CD14-positive monocyte (primary cell): ENCODE data around the gene PNLDC1. TPM values are rescaled to one million over a fixed set of nuclear protein-coding genes. Genes with fewer than 3 reads are reported as not detected.

ENCODE experiments used
- DNase-seq, 3 donors: peaks; one replicate each; pipeline ENCODE4 v3.0.0-alpha.2; 2011 to 2022
- H2AFZ ChIP-seq: 2 replicates; pipeline ENCODE4 v1.6.0; 2012; ENCODE audit warnings: mild to moderate bottlenecking, low read depth, low read length, inconsistent platforms; ENCODE audit not compliant: insufficient read depth, poor library complexity, severe bottlenecking
- H3K27ac ChIP-seq, 2 donors: 1 replicate in 1 of 2; 2 replicates in 1 of 2; pipeline ENCODE4 v1.5.1; 2012 to 2013; ENCODE audit warnings: low read length in 2 of 2, control low read depth in 1 of 2, inconsistent platforms in 1 of 2, low read depth in 1 of 2, mild to moderate bottlenecking in 1 of 2
- H3K27me3 ChIP-seq, 2 donors: one replicate each; pipeline versions ENCODE4 v1.6.0 to v1.6.1; 2011 to 2013; ENCODE audit warnings: low read length in 2 of 2; ENCODE audit not compliant: control insufficient read depth in 2 of 2, insufficient read depth in 2 of 2
- H3K36me3 ChIP-seq, 2 donors: replicated peaks in 1 of 2; 1 replicate in 1 of 2; 2 replicates in 1 of 2; pipeline versions ENCODE4 v1.5.1 to v1.6.1; 2012 to 2013; ENCODE audit warnings: low read length in 2 of 2, control low read depth in 1 of 2, inconsistent platforms in 1 of 2, mild to moderate bottlenecking in 1 of 2; ENCODE audit not compliant: insufficient read depth in 2 of 2, control insufficient read depth in 1 of 2
- H3K4me1 ChIP-seq, 2 donors: 1 replicate in 1 of 2; 2 replicates in 1 of 2; pipeline versions ENCODE4 v1.5.1 to v1.6.1; 2012 to 2013; ENCODE audit warnings: low read length in 2 of 2, control low read depth in 1 of 2, inconsistent platforms in 1 of 2, mild to moderate bottlenecking in 1 of 2, moderate library complexity in 1 of 2; ENCODE audit not compliant: insufficient read depth in 2 of 2, control insufficient read depth in 1 of 2
- H3K4me2 ChIP-seq: replicated peaks from 2 replicates; pipeline ENCODE3; 2012; ENCODE audit warnings: low read length, moderate library complexity, mild to moderate bottlenecking; ENCODE audit not compliant: poor library complexity, severe bottlenecking; ENCODE audit errors: extremely low read depth
- H3K4me3 ChIP-seq, 3 experiments: fragments of 200-600 bp in 1 of 3; sonication (generic) in 1 of 3; replicated peaks in 1 of 3; 1 replicate in 2 of 3; 2 replicates in 1 of 3; pipeline ENCODE4 v1.5.1; 2011 to 2013; ENCODE audit warnings: low read length in 3 of 3, mild to moderate bottlenecking in 3 of 3, control low read depth in 2 of 3, low read depth in 2 of 3, inconsistent platforms in 1 of 3, moderate library complexity in 1 of 3
- H3K79me2 ChIP-seq: 2 replicates; pipeline ENCODE4 v1.6.0; 2012; ENCODE audit warnings: mild to moderate bottlenecking, control low read depth, inconsistent platforms, low read length, moderate library complexity; ENCODE audit not compliant: insufficient read depth
- H3K9ac ChIP-seq: 2 replicates; pipeline ENCODE4 v1.6.0; 2017; ENCODE audit warnings: low read length, mild to moderate bottlenecking; ENCODE audit not compliant: insufficient read depth, poor library complexity, severe bottlenecking
- H3K9me3 ChIP-seq, 2 donors: replicated peaks in 1 of 2; 1 replicate in 1 of 2; 2 replicates in 1 of 2; pipeline versions ENCODE4 v1.5.1 to v1.6.1; 2012 to 2013; ENCODE audit warnings: low read length in 2 of 2, control low read depth in 1 of 2; ENCODE audit not compliant: control insufficient read depth in 1 of 2, insufficient read depth in 1 of 2
- H4K20me1 ChIP-seq: 2 replicates; pipeline ENCODE4 v1.6.0; 2012; ENCODE audit warnings: mild to moderate bottlenecking, low read length, control low read depth, moderate library complexity; ENCODE audit not compliant: insufficient read depth
- H3K27ac Mint-ChIP-seq, 7 donors: one replicate each; pipeline ENCODE4 v1.8.0; 2020; ENCODE audit warnings: mild to moderate bottlenecking in 7 of 7, mixed read lengths in 7 of 7, moderate library complexity in 6 of 7, inconsistent platforms in 2 of 7
- H3K27me3 Mint-ChIP-seq, 3 donors: one replicate each; pipeline ENCODE4 v1.8.0; 2021 to 2022; ENCODE audit warnings: low read depth in 3 of 3, mild to moderate bottlenecking in 3 of 3, mixed read lengths in 3 of 3, moderate library complexity in 3 of 3, inconsistent platforms in 1 of 3
- H3K36me3 Mint-ChIP-seq, 2 donors: one replicate each; pipeline ENCODE4 v1.8.0; 2020; ENCODE audit warnings: mixed read lengths in 2 of 2, inconsistent platforms in 1 of 2, mild to moderate bottlenecking in 1 of 2
- H3K4me1 Mint-ChIP-seq: one replicate; pipeline ENCODE4 v1.8.0; 2020; ENCODE audit warnings: mild to moderate bottlenecking, mixed read lengths
- H3K4me3 Mint-ChIP-seq, 2 donors: one replicate each; pipeline ENCODE4 v1.8.0; 2020; ENCODE audit warnings: mild to moderate bottlenecking in 2 of 2, mixed read lengths in 2 of 2, moderate library complexity in 1 of 2
- H3K9me3 Mint-ChIP-seq, 7 donors: one replicate each; pipeline ENCODE4 v1.8.0; 2020 to 2022; ENCODE audit warnings: mixed read lengths in 7 of 7, mild to moderate bottlenecking in 6 of 7, moderate library complexity in 6 of 7, inconsistent platforms in 2 of 7
- WGBS: methylation state at CpG from one replicate; pipeline ENCODE4 v1.1.5; 2013; ENCODE audit warnings: missing lambda C conversion rate; ENCODE audit not compliant: insufficient coverage; 5-methylcytosine and 5-hydroxymethylcytosine counted together
- intact Hi-C, 2 donors: fragments of 100-400 bp; cut with micrococcal nuclease; formaldehyde crosslinking; loops; one replicate each; pipeline versions ENCODE4 v1.15.0 to v1.15.1; 2023
- polyA plus RNA-seq, 3 donors: library from polyadenylated mRNA; depleted of rRNA in 1 of 3; unstranded in 2 of 3; stranded (reverse) in 1 of 3; fragments of 300-500 nt in 2 of 3; fragments of >200 nt in 1 of 3; fragmentation: Illumina TruSeq in 2 of 3; gene quantifications; 1 replicate in 2 of 3; 2 replicates in 1 of 3; pipeline ENCODE4 v1.2.3, GENCODE V29; 2012 to 2021
- TF ChIP-seq, protein P1 (sequence below): fragments of 200-600 bp; IDR thresholded peaks from one replicate; pipeline ENCODE4 v1.8.0; 2022; ENCODE audit warnings: antibody characterized with exemption, mild to moderate bottlenecking

Gene PNLDC1
- polyA plus RNA-seq, 3 donors: 0.56 TPM; not detected in 2

DNA sequence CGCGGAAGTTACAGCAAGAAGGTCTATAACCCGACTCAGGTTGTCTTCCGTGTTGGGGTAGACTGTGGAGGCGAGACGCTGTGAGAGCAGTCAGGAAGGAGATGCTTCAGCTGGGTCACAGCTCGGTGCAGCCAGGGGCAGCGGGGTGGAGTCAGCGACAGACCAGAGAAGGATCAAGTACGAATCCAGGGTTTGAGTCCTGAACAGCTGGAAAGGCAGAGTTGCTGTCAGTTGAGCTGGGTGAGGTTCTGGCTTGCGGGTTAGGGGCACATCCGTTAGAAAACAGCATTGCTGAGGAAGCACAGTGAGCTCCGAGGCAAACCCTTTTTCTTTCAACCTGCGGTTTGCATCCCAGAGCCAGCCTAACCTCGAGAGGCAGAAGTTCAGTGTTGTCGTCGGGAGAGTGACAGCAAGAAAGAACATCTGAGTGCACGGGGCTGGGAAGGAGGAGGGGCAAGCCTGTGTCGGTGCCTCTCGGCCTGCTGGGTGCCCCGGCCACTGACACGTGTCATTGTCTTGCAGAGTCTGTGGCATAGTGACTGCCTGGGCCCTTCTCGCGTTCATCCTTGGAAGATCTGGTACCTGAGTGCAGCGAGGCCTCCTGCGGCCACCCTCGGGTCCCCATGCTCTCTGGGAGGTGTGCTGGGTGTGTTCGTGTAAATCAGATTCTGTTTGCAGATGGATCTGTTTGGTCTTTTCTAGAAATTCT, 20.0 kb downstream of the PNLDC1 start:
- H3K27ac ChIP-seq: peak overlapping the region in 1 of 2 donors; percentile 26
- Mint-ChIP-seq H3K36me3 (no peaks in the 10 kb centered on the region), H3K4me3 (peak overlapping the region; percentile 66 to 86), H3K4me1 (peaks cover 24% of the 10 kb centered on the region), H3K9me3 (peaks cover 0 to 5% (median 2%) of the 10 kb centered on the region in 7 donors), H3K27ac (peak overlapping the region in 6 of 7 donors; percentile 14 to 80 (median 55)), H3K27me3 (peaks cover 6 to 11% (median 9%) of the 10 kb centered on the region in 3 donors)
- H3K79me2 ChIP-seq: no peaks in the 10 kb centered on the region
- H3K27me3 ChIP-seq: no peaks in the 10 kb centered on the region
- H4K20me1 ChIP-seq: no peaks in the 10 kb centered on the region
- intact Hi-C loops: no loop called here
- H3K4me3 ChIP-seq: peak overlapping the region; percentile 0 to 59 (median 17)
- DNase-seq: peak; percentile 16 to 30 (median 22)
- TF ChIP-seq, protein P1, sequence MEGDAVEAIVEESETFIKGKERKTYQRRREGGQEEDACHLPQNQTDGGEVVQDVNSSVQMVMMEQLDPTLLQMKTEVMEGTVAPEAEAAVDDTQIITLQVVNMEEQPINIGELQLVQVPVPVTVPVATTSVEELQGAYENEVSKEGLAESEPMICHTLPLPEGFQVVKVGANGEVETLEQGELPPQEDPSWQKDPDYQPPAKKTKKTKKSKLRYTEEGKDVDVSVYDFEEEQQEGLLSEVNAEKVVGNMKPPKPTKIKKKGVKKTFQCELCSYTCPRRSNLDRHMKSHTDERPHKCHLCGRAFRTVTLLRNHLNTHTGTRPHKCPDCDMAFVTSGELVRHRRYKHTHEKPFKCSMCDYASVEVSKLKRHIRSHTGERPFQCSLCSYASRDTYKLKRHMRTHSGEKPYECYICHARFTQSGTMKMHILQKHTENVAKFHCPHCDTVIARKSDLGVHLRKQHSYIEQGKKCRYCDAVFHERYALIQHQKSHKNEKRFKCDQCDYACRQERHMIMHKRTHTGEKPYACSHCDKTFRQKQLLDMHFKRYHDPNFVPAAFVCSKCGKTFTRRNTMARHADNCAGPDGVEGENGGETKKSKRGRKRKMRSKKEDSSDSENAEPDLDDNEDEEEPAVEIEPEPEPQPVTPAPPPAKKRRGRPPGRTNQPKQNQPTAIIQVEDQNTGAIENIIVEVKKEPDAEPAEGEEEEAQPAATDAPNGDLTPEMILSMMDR: no peak
- H3K9ac ChIP-seq: peak overlapping the region; percentile 24
- H3K4me2 ChIP-seq: peak overlapping the region; percentile 65
- WGBS: 27% methylated on average over 27 of the region's 28 CpGs
- peaks cover 23 to 24% of the 10 kb centered on the region in 2 donors for H3K4me1 ChIP-seq
- H2AFZ ChIP-seq: peak overlapping the region; percentile 72
- no peaks in the 10 kb centered on the region for H3K9me3 ChIP-seq
- H3K36me3 ChIP-seq: no peaks in the 10 kb centered on the region

DNA sequence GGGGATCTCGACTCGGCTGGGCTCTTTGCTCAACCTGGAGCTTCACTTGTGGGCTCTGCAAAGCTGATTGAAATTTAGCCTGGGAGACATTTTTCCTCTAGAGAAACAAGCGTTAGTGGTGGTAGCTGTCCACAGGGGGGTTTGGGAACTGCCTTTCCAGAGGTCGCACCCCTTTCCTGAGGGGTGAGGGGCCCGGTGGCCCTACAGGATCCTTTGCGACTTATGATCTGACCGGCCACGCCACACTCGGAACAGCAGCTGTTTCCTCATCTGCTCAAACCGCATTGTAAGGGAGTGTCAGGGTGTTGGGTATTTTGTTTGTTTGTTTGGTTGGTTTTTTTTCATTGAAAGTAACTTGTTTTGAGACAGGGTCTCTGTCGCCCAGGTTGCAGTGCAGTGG, 21.0 kb downstream of the PNLDC1 start:
- Mint-ChIP-seq H3K36me3 (no peaks in the 10 kb centered on the region), H3K4me1 (peaks cover 24% of the 10 kb centered on the region), H3K9me3 (peaks cover 0 to 5% (median 2%) of the 10 kb centered on the region in 7 donors), H3K4me3 (peak overlapping the region; percentile 66 to 86), H3K27ac (peak overlapping the region in 1 of 7 donors; percentile 26), H3K27me3 (peaks cover 6 to 11% (median 9%) of the 10 kb centered on the region in 3 donors)
- Histone ChIP-seq H3K27me3 (no peaks in the 10 kb centered on the region), H3K9me3 (no peaks in the 10 kb centered on the region), H2AFZ (peak overlapping the region; percentile 72), H3K79me2 (no peaks in the 10 kb centered on the region), H3K9ac (peak overlapping the region; percentile 24), H3K4me1 (peaks cover 23 to 24% of the 10 kb centered on the region in 2 donors), H3K27ac (no peak overlapping the region), H4K20me1 (no peaks in the 10 kb centered on the region), H3K4me3 (peak overlapping the region in 2 of 3 experiments; percentile 8 to 59), H3K4me2 (peak overlapping the region; percentile 65), H3K36me3 (no peaks in the 10 kb centered on the region)
- TF ChIP-seq, protein P1: no peak
- WGBS: 11% methylated on average over 6 of the region's 11 CpGs
- DNase-seq: no peak
- intact Hi-C loops: no loop called here
